BJ (cell line): ENCODE data around the gene POU2AF3. TPM values are rescaled to one million over a fixed set of nuclear protein-coding genes. Genes with fewer than 3 reads are reported as not detected.

Experiments
- CTCF ChIA-PET: fragments of 350-600 bp; formaldehyde crosslinking; extraction: SDS; loops from one replicate; lab custom pipeline; 2021; ENCODE audit warnings: antibody characterized with exemption, inconsistent platforms; lab: Yijun Ruan, JAX
- POLR2A ChIA-PET: fragments of 300-600 bp; sonication (Branson Sonifier 250); formaldehyde crosslinking; extraction: SDS; loops from one replicate; lab custom pipeline; 2021; ENCODE audit warnings: antibody characterized with exemption; lab: Charles Lee
- DNase-seq: peaks from one replicate; pipeline ENCODE4 v3.0.0-alpha.2; 2011; ENCODE audit warnings: low read depth
- H3K27me3 ChIP-seq: 2 replicates; pipeline ENCODE4 v1.6.0; 2011; ENCODE audit warnings: low read length; ENCODE audit not compliant: control insufficient read depth, insufficient read depth
- H3K36me3 ChIP-seq: 2 replicates; pipeline ENCODE4 v1.5.1; 2011; ENCODE audit warnings: low read length; ENCODE audit not compliant: control insufficient read depth, insufficient read depth
- H3K4me3 ChIP-seq: 2 replicates; pipeline ENCODE4 v1.5.1; 2011; ENCODE audit warnings: low read depth, mild to moderate bottlenecking, control low read depth, low read length
- polyA plus RNA-seq: library from polyadenylated mRNA; depleted of rRNA; stranded (reverse); fragments of >200 nt; gene quantifications from 2 replicates; pipeline ENCODE4 v1.2.3, GENCODE V29; 2011
- TF ChIP-seq, protein P1 (sequence below): IDR thresholded peaks from 2 replicates; pipeline ENCODE4 v1.5.1; 2011; ENCODE audit warnings: low read depth, mild to moderate bottlenecking, control low read depth, inconsistent platforms, low read length, moderate library complexity; ENCODE audit not compliant: insufficient read depth

The POU2AF3 gene
- polyA plus RNA-seq, 1 experiment, result not detected

DNA sequence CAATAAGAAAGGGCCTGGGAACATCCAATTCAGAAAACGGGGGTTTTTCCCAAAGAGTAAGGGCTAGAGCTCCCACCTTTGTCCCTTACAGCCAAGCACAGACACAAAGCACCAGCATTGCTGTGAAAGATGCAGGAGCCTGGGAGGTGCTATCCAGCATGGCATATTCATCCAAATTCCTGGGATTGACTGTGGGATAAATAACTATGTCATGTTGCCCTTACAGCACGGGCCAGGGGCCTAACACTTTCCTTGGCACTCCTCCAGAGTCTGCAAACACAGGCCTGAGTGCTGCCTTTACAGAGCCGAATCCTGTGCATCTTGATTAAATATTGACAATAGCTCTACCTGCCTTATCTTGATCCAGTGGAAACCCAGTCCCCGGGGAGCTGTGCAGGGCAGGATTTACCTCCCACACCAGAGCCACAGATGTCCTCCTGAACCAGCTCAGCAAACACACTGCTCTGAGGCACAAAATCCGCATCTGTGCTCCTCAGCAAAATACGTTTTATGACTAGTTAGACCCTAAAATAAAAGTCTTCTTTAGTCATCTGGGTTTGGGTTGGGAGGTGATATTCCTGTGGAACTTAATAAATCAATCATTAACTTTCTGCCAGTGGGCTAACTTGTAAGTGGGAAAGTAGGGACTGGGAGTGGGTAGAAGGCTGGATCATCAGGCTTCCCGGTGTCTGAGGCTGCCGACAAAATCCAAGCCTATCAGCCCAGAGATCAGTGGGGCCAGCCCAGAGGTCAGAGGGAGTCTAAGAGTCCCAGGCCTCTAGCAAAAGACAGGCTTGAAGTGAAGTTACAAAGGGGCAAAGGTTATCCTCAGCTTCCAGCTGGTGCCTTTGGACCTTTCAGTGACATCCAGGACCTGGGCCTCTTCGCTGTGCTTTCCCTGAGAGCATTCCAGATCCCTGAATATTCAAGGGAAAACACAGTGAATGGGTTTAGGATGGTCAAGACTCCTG lies 36.5 kb downstream of the POU2AF3 start:
- no peaks in the 10 kb centered on the region; the same call in 1 of the 2 replicates for H3K27me3 ChIP-seq
- POLR2A ChIA-PET, result no interaction called here
- no peak for DNase-seq
- CTCF ChIA-PET, result interaction anchor here (1.7 to 1.8 kb wide), 2 partner anchors 12 to 88 kb away, joined by 4 to 6 read pairs; no protein-coding TSS in a partner anchor
- TF ChIP-seq, protein P1, sequence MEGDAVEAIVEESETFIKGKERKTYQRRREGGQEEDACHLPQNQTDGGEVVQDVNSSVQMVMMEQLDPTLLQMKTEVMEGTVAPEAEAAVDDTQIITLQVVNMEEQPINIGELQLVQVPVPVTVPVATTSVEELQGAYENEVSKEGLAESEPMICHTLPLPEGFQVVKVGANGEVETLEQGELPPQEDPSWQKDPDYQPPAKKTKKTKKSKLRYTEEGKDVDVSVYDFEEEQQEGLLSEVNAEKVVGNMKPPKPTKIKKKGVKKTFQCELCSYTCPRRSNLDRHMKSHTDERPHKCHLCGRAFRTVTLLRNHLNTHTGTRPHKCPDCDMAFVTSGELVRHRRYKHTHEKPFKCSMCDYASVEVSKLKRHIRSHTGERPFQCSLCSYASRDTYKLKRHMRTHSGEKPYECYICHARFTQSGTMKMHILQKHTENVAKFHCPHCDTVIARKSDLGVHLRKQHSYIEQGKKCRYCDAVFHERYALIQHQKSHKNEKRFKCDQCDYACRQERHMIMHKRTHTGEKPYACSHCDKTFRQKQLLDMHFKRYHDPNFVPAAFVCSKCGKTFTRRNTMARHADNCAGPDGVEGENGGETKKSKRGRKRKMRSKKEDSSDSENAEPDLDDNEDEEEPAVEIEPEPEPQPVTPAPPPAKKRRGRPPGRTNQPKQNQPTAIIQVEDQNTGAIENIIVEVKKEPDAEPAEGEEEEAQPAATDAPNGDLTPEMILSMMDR, result no peak
- H3K36me3 ChIP-seq, result no peaks in the 10 kb centered on the region
- no peak overlapping the region for H3K4me3 ChIP-seq

DNA sequence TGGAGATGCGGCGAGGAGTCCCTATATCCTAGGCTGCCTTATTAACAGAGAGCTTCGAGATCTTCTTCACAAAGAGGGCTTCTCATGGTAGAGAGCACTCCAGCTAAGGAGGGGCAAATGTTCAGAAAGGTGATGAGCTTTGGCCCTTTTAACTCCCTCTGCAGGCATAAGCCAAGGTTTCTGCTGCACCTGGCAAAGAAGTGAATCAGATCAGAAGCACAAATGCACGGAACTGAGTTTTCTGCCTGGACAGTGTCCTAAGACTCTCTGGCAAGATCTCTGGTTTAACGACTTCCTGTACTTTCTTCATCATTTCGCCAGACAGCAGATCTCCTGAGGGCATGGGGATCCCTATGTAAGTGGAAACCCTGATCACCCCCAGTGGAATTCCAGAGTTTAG lies 37.2 kb downstream of the POU2AF3 start:
- ChIA-PET POLR2A (no interaction called here), CTCF (interaction anchor here (1.8 kb wide), 1 partner anchor 13 kb away, joined by 6 read pairs; no protein-coding TSS in a partner anchor)
- TF ChIP-seq, protein P1, result no peak
- Histone ChIP-seq H3K27me3 (no peaks in the 10 kb centered on the region), H3K4me3 (no peak overlapping the region), H3K36me3 (no peaks in the 10 kb centered on the region)
- DNase-seq, result peak; percentile 19

DNA sequence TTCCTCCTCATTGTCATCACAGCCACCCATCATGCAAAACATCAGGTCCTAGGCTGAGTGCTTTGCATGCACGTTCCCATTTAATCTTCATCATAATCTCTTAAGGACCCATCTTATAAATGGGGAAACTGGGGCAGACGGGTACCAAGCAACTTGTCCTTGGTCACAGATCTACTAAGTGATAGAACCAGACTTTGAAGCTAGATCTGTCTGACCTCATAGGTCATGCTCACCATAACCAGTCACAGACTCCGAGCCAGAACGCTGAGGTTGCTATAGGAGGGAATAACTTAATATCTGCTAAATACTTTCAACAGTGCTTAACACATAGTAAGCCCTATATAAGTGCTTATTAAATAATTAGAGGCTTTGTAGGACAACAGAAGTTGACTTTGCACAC lies 37.7 kb downstream of the POU2AF3 start:
- CTCF ChIA-PET, result interaction anchor here (1.1 to 1.8 kb wide), 3 partner anchors 8 to 92 kb away, joined by 3 to 6 read pairs (median 5); no protein-coding TSS in a partner anchor
- no peak for DNase-seq
- Histone ChIP-seq H3K4me3 (no peak overlapping the region), H3K27me3 (no peaks in the 10 kb centered on the region), H3K36me3 (no peaks in the 10 kb centered on the region)
- POLR2A ChIA-PET, result no interaction called here
- TF ChIP-seq, protein P1, result no peak

DNA sequence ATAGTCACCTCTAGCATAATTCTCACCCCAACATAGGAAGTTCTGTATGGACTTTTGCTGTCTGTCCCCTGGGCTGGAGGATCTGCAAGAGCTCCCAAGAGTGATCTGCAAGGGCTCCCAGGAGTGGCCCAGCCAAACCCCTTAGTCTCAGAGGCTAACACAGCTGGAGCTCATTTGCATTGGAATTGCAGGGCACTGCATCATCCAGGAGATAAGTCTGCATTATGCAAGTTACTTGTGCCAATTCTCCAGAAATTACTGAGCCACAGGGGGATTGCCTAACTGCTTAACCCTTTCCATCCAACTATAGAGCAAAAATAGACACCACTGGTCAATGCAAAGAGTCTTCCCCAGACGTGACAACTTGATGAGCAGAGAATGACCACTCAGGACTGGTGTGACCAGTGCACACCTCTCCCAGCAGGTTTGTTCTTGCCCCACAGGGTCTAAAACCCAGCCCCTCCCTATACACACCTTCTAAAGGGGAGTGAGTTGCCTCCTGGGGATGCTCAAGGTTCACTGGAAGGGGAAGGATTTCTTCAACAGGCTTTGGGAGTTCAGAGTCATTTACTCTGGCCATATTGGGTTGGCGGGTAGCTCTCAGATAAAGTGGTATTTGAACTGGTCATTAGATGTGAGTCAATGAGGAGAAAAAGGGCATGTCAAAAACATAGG lies 38.4 kb downstream of the POU2AF3 start:
- TF ChIP-seq, protein P1, result no peak
- Histone ChIP-seq H3K27me3 (no peaks in the 10 kb centered on the region), H3K36me3 (no peaks in the 10 kb centered on the region), H3K4me3 (no peak overlapping the region)
- ChIA-PET POLR2A (no interaction called here), CTCF (interaction anchor here (0.9 to 1.8 kb wide), 4 partner anchors 9 to 92 kb away, joined by 3 to 6 read pairs (median 4); no protein-coding TSS in a partner anchor)
- DNase-seq, result peak; percentile 71
